ENCODE results near the gene TMCC1.
"Not testable (repeated sequence)": the region's sequence is repeated elsewhere in the genome, so short reads cannot be mapped to it uniquely, and the experiment has no call there.

TMCC1 gene

DNA sequence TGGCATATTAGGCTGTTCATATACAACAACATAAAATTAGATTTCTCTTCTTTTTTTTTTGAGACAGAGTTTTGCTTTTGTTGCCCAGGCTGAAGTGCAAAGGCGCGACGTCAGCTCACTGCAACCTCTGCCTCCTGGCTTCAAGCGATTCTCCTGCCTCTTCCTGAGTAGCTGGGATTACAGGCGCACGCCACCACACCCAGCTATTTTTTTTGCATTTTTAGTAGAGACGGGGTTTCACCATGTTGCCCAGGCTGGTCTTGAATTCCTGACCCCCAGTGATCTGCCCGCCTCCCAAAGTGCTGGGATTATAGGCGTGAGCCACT lies 218.8 kb downstream of the TMCC1 start:
- not testable (repeated sequence) for DNase-seq (ENCODE audit: low spot score)

DNA sequence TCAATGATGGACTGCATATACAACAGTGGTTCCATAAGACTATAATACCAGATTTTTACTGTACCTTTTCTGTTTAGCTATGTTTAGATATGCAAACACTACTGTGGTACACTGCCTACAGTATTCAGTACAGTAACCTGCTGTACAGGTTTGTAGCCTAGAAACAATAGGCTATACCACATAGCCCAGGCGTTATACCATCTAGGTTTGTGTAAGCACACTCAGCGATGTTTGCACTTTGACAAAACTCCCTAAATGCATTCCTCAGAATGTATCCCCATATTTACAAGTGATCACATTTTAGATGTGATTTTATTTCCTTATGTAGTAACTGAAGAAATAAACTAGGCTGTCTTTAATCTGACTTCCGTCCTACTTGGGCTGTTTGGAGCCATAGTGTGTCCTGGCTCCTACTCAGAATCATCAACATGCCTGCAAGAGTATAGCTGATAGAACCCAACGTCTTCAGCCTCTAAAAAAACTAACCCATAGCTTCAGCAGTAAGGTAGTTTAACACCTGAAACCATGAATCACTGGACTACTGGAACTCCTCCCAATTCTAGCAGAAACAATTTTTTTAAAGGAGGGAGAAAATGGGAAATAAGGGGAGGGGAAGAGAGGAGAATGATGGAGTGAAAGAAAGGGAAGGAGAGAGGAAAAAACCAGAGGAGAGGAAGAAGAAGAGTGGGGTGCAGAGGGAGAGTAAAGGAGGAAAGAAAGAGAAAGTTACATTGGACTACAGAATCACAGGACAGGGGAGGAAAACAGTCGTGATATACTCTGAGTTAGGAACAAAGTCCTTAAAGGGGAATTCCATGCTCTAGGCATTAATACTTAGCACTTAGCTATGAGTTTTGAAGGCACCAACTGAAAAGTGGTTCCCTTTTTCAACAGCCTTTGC lies 219.4 kb downstream of the TMCC1 start:
- no peak for DNase-seq (ENCODE audit: low spot score)

DNA sequence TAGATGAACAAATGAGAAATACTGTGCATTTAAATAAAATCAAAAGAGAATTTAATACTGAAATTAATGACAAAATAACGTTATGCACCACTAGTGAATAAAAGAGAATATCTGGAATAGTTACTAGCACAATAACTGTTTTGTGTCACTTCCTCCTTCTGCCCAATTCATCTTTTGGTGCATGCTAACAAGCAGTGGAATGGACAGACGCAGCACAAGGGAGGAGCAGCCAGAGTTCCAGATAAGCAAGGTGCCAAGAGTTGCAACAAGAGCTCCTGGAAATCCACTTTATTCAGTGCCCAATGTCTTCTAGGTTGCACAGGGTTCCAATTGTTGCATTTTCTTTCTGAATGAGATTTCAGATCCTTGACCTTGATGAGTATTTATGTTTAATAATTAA lies 220.5 kb downstream of the TMCC1 start:
- no peak for DNase-seq (ENCODE audit: low spot score)

DNA sequence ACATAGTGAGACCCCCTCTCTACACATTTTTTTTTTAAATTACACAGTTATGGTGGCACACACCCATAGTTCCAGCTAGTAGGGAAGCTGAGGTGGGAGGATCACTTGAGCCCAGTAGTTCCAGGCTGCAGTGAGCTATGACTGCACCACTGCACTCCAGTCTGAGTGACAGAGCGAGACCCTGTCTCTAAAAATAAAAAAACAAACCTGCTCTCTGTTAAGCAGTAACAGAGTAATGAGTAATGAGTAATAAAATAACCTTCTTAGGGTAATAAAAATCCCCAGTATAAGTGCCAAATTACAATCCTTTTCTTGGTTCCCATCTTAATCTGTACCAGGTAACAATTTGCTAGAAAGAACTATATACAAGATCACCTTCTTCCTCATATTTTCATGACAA lies 221.1 kb downstream of the TMCC1 start:
- no peak for DNase-seq (ENCODE audit: low spot score)

DNA sequence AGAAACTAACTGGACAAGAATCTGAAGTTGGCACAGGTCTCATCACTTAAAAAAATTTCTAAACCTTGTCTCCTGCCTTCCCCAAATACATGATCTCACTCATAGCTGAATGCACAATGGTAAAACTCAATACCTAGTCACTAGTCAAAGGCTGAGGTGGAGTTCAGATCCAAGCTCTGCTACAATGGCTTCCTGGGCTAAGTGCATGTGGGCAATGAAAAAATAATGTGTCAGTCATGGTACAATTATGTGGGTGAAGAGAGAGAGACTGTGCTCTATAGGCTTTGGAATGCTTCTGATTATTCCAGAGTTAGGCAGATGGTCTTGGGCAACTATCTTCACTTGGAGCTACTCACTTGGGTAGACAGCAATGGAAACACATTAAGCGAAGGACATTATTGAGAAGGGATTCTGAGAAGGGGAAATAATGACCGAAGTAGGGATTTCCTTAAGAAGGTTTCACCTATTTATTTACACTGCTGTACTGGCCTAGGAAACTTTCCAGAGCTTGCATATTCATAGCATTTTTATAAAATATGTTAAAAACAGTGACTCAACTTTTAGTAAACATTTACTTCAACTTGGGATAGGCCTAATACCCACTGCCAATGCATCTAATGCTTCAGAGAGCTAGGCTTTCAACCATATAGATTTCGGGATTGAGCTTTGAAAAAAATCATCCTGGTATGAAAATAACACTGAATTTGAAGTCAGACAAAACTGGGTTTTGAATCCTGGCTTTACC lies 228.3 kb downstream of the TMCC1 start:
- DNase-seq (ENCODE audit: low spot score): no peak

DNA sequence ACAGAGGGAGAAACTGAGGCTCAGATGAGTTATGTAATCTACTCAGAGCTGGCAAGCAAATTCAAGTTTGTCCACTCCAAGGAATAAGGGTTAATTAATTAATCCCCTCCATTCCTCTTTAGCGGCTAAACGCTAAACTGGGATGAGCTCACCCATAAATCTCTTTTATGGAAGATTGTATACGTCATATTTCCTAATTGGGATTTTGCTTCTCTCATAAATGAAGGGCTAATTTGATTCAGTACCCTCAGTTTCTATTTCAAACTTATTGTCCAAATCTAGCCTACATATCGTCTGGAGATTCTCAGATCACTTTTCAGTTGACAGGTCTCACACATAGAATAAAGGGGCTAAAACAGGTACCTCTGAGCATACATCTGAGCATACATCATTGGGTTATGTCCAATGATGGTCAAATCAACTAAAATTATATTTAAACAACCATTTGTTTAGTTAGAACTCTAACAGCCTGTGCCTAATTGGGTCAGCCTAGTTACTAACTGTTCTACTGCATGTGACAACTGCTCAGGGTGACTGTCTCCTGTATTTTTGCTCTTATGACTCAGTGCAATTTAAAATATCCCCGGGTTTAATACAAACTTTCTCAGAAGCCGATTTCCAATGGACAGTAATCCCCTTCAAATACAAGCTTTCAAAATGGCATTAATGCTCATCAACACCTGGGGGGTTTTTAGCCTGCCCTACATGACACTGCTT lies 229.4 kb downstream of the TMCC1 start:
- no peak for DNase-seq (ENCODE audit: low spot score)

DNA sequence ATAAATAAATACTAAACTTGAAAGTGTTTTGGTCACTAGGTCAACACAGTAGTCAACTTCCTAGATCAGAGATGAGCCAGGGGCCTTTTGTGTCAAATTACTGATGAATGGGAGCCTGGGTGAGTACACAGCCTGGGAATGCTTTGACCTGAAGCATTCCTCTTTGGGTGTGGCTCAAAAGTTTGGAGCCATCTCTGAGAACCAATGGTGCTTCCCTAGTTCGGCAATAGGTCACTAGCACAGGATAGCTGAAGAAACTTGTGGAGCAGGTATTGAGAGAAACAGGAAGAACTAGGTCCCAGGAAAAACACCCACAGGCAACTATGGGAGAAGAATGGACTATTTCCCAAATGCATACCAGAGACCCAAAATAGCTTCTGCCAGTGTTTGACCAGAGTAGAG lies 230.5 kb downstream of the TMCC1 start:
- no peak for DNase-seq (ENCODE audit: low spot score)

DNA sequence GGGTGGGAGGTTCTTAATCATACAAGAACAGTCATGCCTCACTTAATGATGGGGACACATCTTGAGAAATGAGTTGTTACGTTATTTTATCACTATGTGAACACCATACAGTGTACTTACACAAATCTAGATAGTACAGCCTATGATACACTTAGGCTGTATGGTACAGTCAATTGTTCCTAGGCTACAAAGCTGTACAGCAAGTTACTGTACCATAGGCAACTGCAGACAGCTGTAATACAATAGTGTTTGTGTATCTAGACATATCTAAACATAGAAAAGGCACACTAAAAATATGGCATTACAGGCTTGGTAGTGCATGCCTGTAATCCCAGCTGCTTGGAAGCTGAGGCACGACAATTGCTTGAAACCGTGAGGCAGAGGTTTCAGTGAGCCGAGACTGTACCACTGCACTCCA lies 231.3 kb downstream of the TMCC1 start:
- DNase-seq (ENCODE audit: low spot score): no peak

DNA sequence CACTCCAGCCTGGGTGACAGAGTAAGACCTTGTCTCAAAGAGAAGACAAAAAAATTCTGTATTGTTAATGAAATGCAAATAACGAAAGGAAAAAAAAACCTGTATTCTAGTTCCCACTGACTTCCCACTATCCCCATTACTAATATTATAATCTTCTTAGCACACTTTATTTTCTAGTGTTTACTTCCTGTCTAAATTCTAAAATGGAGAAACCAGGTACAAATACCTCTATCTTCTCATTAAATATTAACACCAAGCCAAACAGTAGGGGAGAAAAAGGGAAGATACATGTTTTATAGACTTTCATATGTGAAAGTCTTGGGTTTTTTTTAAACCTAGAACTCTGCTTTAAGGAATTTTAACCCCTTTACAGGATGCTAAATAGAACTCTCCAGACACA lies 231.7 kb downstream of the TMCC1 start:
- DNase-seq (ENCODE audit: low spot score): no peak

DNA sequence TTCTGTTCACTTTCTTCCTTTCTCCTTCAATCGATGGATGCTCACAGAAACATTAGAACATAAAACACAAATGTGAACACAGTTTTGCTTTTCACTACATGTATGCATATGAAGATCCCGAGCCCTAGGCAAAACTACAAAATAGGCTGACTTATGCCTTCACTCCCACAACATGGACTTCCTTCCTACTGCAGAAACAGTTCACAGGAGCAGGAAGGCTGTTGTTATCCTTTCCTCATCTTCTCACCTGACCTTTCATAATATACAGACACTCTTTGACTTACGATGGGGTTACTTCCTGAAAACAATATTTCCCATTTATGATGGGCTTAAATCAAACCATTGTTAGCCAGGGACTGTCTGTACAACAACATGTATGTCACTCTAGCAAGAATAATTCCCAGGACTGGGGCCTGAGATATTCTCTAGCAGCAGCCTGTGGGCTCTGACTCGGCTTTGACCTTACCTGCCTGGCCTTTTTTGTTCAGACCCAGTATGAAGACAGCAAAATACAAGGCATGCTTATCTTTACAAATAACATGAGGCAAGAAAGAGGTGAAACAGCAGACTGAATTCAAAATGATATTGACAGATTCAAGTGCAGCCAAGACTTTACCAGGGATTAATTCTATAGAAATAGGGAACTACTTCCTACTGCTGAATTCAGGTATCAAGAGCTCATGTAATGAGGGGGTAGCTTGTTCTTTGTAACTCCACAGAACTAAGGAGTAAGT lies 235.2 kb downstream of the TMCC1 start:
- no peak for DNase-seq (ENCODE audit: low spot score)

DNA sequence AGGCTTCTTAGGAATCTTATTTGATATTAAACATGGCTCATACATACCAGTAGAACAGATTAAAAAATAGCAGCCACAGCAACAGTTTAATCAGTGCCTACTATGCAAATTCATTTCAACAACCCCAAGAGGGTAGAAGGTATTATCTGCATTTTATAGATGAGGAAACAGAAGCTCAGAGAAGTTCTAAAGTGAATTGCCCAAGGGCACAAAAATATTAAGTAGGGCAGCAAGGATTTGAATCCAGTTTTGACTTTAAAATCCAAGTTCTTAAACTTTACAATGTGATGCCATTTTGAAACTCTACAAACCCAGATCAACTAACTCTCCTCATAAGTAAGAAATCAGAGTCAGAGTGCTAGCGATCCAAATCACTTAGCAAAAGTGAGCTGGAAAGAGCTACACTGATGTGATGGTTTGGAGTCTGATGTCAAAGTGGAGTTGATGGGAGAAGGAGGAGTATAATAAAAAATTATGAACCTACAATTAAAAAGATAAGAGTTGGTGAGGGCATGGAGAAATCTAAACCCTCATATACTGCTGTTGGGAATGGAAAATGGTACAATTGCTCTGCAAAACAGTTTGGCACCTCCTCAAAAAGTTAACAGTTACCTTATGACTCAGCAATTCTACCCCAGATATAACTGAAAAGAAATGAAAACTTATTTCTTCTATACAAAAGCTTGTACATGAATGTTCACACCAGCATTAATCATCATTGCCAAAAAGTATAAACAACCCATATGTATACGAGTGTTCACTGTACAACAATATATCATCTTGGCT lies 236.1 kb downstream of the TMCC1 start:
- no peak for DNase-seq (ENCODE audit: low spot score)

DNA sequence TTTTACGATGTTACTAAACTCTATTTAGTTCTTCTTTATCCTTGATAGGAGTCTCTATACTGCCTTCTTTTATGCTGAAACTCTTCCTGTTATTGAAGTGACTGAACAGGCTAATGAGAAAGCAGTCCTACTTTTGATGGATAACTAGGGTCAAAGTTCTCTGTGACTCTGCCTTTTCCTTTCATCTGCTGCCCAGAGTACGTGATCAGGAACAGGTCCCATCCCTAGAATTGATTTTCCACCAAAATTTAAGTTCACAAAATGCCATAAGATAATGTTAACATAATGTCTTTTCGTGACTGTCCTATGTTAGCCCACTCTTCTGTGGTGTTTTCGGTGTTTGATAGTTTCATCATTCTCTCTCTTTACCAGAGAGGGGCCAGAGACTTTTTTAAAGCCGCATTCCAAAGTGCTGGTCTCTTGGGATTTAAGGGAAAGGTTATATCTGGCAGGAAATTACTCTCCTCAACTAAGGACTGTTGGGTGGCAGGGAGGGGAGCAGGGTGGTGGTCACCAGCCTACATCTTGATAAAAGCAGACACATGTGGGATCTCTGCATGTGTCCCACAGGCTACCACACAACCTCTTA lies 236.8 kb downstream of the TMCC1 start:
- no peak for DNase-seq (ENCODE audit: low spot score)

DNA sequence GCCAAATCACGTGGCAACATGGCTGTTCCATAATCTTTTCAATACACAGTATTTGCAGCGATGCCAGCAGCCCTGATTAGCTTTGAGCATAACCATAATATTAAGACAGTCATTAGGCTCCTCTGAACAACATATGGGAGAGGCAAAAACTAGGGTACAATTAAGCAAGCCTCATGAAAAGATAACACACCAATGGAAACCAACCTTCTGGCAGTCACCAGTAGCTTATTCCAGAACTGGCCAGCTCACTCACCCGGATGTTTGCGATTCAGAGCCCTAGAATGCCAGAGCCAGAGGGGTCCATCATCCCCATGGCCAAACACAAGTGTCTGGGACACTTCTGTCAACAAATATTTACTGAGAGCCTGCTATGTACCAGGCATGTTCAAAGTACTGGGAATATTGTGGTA lies 238.2 kb downstream of the TMCC1 start:
- no peak for DNase-seq (ENCODE audit: low spot score)

DNA sequence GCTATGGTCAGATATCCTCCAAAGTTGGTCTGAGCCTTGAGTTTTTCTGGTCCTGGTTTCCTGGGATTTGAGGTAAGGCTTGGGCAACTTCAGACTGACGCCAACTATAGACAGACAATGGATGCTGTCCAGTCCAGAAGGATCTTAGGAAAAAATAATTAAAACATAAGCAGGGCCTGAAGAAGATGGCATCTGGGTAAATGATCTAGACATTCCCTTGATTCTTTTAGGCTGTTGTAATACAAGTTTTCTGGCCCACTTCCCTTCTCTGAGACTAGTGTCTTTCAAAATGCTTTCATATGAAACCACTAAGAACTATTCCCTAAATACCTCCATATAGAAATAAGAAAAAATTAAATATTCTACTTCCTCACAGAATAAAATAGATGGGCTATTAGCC lies 239.4 kb downstream of the TMCC1 start:
- no peak for DNase-seq (ENCODE audit: low spot score)

DNA sequence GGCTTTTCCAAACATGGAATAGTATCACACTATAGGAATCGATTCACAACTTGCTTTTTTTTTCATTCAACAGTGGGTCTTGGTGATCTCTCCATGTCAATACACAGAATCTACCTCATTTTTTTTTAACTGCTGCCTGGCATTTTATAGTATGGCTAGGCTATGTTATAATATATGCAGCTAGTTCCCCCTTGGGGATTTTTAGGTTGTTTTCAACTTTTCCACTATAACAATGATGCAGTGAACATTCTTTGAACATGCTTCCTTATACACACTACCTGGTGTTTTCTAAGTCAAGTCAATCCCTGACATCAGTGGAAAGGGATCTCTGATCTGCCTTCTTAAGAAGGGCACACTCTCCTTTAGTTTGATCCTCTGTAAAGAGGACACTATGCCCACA lies 240.5 kb downstream of the TMCC1 start:
- DNase-seq (ENCODE audit: low spot score): no peak

DNA sequence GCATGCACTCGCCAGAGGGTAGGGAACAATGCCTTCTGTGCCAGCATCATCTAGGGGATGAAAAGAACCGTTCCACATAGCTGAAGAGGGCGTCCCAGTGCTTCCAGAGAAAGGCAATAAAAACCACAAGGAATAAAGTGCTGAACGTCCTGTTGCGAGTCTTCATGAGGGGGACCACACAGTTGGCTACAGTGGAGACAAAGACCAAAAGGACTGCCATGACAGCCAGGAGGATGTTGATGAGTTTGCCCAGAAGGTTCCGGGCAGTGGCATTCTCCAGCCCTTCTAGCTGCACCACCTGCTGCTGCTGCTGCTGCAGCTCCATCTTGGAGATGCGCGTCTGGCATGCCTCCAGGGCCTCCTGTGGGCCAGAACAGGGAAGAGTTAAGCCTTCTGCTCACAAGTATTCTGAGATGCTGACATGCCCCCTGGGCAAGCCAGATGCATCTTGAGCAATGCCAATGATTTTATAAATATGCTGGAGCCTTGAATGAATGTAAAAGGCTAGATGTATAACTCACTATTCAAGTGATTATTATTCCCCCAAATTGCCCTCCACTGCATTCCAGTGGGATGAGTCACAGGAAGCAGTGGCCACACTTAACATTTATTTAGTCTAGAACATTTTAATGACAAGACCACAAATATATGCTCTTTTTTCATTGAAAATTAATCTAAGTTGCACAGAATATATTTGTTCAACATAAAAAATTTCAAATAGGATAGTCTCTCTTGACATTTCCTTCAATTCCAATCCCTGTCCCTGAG lies 241.9 kb downstream of the TMCC1 start:
- DNase-seq (ENCODE audit: low spot score): no peak

DNA sequence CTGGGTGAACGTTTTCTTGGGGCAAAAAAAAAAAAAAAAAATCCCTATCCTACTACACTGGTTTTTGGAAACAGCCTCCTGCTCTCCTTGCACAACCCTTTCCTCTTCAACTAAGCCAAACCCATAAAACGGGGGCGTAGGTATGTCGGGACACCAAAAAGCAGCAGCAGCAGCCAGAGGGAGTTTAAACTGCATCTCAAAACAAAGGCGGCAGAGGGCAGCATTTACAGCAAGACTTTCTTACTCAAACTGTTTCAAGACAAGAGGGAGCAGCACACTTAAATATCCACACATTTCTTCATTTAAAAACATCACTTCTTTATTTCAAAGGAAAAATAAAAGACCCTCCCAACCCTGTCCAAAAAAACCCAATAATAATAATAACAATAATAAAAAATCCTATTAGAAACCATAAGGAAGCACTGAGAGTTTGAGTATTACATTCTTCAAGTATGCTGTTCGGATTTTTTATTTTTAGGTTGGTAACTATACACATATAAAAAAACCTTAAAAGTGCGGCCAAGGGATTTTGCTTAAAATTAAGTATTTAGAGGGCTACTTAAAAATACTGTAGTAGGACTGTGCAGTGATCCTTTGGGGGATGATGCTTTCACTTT lies 243.1 kb downstream of the TMCC1 start:
- peak; percentile 49 for DNase-seq (ENCODE audit: low spot score)

DNA sequence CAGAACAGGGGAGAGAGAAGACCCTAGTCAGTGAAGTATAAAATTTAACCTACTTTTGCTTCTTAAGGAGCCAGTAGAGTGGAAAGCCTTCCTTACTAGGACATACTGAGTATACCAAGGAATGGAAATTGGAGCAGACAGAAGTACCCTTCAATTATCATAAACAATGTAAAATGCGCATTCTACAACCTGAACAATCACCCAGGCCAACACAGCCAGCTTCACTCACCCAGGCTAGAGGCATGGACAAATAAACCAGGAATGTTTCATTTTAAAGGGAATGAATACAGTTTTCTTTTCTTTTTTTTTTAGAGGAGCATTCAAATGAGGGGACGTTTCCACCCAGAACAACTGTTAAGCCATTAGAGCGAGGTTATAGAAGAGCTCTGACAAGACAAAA lies 245.1 kb downstream of the TMCC1 start:
- no peak for DNase-seq (ENCODE audit: low spot score)

DNA sequence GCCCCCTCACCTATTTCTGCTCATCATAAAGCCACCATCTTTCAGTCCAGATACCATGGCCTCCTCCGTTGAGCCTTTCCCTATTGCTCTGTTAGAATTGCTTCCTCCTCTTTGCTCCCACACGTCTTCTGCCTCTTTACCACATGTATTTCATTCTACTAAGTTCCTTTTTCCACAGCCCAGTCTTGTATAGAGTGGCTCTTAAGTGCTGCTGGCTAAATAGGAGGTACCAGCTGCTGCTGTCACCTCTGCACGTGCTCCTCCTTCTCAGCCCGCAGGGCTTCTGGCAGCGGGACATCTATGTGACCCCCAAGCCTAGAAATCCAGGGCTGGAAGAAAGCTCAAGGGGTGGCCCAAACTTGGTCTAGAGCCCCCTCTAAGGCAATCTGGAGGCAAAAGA lies 248.2 kb downstream of the TMCC1 start:
- no peak for DNase-seq (ENCODE audit: low spot score)

DNA sequence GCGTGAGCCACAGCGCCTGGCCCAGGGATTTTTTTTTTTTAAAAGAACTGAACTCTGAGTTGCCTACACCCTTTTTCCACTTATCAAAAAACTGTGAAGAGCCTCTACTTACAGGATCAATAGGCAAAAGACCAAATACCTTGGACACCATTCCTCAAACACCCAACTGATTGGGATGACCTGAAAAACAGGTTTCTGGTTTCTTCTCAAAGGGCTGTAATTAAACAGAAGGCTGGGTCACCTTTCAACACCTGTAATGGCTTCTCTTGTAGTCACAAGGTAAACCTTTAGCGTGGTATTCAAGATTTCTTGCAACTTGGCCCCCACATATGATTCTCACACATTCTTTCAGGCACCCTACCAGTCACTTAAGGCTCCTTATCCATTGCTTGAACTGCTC lies 248.7 kb downstream of the TMCC1 start:
- DNase-seq (ENCODE audit: low spot score): no peak
